Measurements from ENCODE around the gene COL8A2. TPM values are rescaled to one million over a fixed set of nuclear protein-coding genes. Genes with fewer than 3 reads are reported as not detected.

The COL8A2 gene
- not detected for polyA plus RNA-seq (2012; ENCODE audit: insufficient read length, low read depth)

DNA sequence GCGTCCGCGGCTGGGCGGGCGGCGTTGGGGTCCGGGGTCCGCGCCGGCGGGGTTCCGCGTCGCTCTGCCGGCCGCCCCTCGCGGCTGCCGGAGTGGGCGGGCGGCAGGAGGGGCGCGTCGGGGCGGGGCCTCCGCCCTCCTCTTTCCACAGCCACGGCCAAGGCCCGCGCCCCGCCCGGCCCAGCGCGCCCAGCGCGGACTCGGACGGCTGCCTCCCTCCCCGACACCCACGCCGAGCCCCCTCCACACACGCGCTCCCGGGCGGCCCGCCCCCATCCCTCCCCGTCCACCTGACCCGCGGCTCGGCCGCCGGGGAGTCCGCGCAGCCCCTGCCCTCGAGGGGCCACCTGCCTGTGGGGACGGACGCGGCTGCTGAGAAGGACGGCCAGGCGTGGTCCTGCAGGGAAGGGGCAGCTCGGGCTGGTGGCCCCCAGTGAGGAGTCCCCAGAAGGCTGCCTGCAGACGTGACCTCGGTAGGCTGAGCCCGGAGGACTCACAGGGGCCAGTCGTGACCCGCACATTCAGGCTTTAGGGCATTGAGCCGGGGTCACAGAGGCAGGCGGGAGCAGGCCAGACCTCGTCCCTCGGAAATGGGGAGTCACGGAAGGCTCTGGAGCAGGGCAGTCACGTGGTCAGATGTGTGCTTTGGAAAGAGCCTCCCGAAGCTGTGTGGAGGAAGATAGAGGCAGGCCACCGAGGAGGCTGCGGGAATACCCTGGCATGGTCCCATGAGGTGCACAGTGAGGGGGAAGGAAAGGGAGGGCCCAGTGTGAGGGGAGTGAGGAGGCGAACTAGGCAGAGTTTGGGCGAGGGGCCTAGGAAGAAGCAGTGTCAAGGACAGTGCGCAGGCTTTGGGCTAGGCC is at the start of gene COL8A2:
COL8A2 (minus strand) TSS at position 94 of the 863 bp plus-strand sequence. CDS start 24,980 bp downstream, outside the sequence.
- TF ChIP-seq POLR2AphosphoS5 (IDR thresholded peaks at IDR 0.05; ENCODE audit: low read depth, low read length) (no peak), SIN3A (IDR thresholded peaks at IDR 0.05; ENCODE audit: borderline replicate concordance, insufficient read depth, low read length) (no peak), TAF1 (IDR thresholded peaks at IDR 0.05; ENCODE audit: borderline replicate concordance, insufficient read depth, low read length) (no peak), FOXP2 (optimal IDR thresholded peaks at IDR 0.05; ENCODE audit: borderline replicate concordance, extremely low read depth, extremely low read length, insufficient read depth) (no peak)
- TF ChIP-seq, protein P1, sequence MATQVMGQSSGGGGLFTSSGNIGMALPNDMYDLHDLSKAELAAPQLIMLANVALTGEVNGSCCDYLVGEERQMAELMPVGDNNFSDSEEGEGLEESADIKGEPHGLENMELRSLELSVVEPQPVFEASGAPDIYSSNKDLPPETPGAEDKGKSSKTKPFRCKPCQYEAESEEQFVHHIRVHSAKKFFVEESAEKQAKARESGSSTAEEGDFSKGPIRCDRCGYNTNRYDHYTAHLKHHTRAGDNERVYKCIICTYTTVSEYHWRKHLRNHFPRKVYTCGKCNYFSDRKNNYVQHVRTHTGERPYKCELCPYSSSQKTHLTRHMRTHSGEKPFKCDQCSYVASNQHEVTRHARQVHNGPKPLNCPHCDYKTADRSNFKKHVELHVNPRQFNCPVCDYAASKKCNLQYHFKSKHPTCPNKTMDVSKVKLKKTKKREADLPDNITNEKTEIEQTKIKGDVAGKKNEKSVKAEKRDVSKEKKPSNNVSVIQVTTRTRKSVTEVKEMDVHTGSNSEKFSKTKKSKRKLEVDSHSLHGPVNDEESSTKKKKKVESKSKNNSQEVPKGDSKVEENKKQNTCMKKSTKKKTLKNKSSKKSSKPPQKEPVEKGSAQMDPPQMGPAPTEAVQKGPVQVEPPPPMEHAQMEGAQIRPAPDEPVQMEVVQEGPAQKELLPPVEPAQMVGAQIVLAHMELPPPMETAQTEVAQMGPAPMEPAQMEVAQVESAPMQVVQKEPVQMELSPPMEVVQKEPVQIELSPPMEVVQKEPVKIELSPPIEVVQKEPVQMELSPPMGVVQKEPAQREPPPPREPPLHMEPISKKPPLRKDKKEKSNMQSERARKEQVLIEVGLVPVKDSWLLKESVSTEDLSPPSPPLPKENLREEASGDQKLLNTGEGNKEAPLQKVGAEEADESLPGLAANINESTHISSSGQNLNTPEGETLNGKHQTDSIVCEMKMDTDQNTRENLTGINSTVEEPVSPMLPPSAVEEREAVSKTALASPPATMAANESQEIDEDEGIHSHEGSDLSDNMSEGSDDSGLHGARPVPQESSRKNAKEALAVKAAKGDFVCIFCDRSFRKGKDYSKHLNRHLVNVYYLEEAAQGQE (IDR thresholded peaks at IDR 0.05; ENCODE audit: insufficient read depth in 1 of 2, low read depth in 2 of 2, low read length in 2 of 2): no peak

DNA sequence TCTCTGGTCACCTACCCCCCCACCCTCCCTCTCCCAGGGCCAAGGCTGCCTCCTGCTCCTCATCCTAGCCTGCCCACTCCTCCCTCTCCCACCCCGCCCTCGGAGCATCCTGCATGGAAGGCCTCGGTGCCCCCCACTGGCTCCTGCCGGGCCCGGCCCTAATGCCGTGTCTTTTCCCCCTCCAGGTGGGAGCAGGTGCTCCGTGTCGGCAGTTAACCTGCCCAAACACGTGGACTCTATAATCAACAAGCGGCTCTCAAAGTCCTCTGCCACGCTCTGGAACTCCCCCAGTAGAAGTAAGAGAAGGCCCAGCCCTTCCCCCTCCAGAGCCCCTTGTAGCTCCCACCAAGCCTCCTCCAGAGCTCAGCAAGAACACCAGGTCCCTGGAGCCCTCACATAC is 49.7 kb upstream of the COL8A2 start:
- TF ChIP-seq POLR2AphosphoS5 (IDR thresholded peaks at IDR 0.05; ENCODE audit: low read depth, low read length): no peak

DNA sequence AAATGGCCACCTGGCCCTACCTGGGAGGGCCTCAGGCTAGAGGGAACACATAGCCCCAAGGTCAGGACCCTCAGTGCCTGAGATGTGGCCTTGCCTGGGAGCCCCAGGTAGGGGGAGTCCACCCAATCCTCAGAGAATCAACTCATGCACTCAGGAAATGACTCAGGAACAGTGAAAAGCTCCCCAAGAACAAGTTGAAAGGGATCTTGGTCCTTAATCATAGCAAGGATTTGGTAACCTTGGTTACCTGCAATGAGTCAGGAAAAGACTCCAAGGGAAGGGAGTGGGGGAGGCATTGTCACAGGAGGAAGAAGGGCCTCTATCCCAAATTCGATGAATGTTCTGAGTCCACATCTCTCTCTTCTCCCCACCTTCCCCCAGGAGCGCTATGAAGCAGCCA is 48.0 kb upstream of the COL8A2 start:
- TF ChIP-seq, protein P1 (IDR thresholded peaks at IDR 0.05; ENCODE audit: insufficient read depth in 1 of 2, low read depth in 2 of 2, low read length in 2 of 2): no peak
- no peak for TF ChIP-seq SIN3A (IDR thresholded peaks at IDR 0.05; ENCODE audit: borderline replicate concordance, insufficient read depth, low read length)
- TF ChIP-seq TAF1 (IDR thresholded peaks at IDR 0.05; ENCODE audit: borderline replicate concordance, insufficient read depth, low read length): no peak
- no peak for TF ChIP-seq FOXP2 (optimal IDR thresholded peaks at IDR 0.05; ENCODE audit: borderline replicate concordance, extremely low read depth, extremely low read length, insufficient read depth)
- TF ChIP-seq POLR2AphosphoS5 (IDR thresholded peaks at IDR 0.05; ENCODE audit: low read depth, low read length): no peak

DNA sequence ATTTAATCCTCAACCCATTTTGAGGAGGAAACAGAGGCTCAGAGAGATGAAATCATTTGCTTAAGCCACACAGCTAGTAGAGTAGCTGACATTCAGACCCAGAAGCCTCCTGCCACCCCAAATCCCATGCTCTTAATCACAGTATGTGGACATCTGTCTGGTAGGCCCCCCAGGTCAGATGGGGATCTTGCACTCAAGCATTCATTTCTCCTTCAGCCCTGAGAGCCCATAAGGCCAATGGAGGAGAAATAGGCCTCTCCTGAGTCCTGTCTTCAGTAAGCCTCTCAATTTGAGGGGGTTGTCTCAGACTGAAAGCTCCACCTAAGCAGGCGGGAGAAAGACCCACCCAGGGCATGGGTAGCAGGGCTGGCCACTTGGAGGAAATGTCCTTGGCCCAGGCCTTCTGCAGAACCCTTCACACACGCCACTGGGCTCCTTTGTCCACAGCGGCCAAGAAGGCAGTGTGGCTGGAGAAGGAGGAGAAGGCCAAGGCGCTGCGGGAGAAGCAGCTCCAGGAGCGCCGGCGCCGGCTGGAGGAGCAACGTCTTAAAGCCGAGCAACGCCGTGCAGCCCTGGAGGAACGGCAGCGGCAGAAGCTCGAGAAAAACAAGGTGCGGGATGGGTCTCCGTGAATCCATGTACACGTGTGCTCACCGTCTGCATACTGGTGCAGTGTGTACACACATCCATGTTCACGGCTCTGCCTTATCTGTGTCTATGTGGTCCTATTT is 47.2 kb upstream of the COL8A2 start:
- TF ChIP-seq POLR2AphosphoS5 (IDR thresholded peaks at IDR 0.05; ENCODE audit: low read depth, low read length): no peak
- TF ChIP-seq FOXP2 (optimal IDR thresholded peaks at IDR 0.05; ENCODE audit: borderline replicate concordance, extremely low read depth, extremely low read length, insufficient read depth): no peak
- no peak for TF ChIP-seq TAF1 (IDR thresholded peaks at IDR 0.05; ENCODE audit: borderline replicate concordance, insufficient read depth, low read length)
- no peak for TF ChIP-seq SIN3A (IDR thresholded peaks at IDR 0.05; ENCODE audit: borderline replicate concordance, insufficient read depth, low read length)
- TF ChIP-seq, protein P1 (IDR thresholded peaks at IDR 0.05; ENCODE audit: insufficient read depth in 1 of 2, low read depth in 2 of 2, low read length in 2 of 2): no peak

DNA sequence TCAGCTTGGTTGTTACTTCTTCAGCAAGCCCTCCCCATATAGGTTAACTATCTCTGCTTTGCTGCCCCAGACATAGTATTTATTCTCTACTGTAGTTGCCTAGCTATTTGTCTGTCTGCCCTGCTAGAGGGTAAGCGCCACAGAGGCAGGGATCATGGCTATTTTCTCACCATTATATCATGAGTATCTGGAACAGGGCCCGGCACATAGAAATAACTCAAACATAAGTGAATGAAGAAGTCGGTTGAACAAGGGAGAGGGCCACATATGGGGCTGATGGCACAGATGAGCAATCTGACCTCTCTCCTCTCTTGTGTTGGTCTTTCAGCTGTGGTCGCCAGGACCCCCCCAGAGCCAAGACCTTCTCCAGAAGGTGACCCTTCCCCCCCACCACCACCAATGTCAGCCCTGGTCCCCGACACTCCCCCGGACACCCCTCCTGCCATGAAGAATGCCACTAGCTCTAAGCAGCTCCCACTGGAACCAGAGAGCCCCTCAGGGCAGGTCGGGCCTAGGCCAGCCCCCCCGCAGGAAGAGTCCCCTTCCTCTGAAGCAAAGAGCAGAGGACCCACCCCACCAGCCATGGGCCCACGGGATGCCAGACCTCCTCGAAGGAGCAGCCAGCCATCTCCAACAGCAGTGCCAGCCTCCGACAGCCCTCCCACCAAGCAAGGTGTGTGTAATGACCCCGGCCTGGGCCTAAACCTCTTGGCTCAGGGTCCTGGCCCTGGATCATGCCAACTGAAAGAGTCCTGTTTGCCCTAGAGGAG is 45.8 kb upstream of the COL8A2 start:
- TF ChIP-seq TAF1 (IDR thresholded peaks at IDR 0.05; ENCODE audit: borderline replicate concordance, insufficient read depth, low read length): no peak
- TF ChIP-seq, protein P1 (IDR thresholded peaks at IDR 0.05; ENCODE audit: insufficient read depth in 1 of 2, low read depth in 2 of 2, low read length in 2 of 2): no peak
- no peak for TF ChIP-seq POLR2AphosphoS5 (IDR thresholded peaks at IDR 0.05; ENCODE audit: low read depth, low read length)
- no peak for TF ChIP-seq SIN3A (IDR thresholded peaks at IDR 0.05; ENCODE audit: borderline replicate concordance, insufficient read depth, low read length)
- no peak for TF ChIP-seq FOXP2 (optimal IDR thresholded peaks at IDR 0.05; ENCODE audit: borderline replicate concordance, extremely low read depth, extremely low read length, insufficient read depth)
